GM23338 (cell line): ENCODE results near the gene CBFA2T3. TPM values are rescaled to one million over a fixed set of nuclear protein-coding genes. Genes with fewer than 3 reads are reported as not detected.

ENCODE experiments used
- ATAC-seq: fragments of 200-7000 bp; cut with Tn5 transposase; 3 replicates; pipeline ENCODE4 v1.9.1; 2020
- DNase-seq: peaks from one replicate; pipeline ENCODE4 v3.0.0-alpha.2; 2015; ENCODE audit warnings: low spot score
- H2AFZ ChIP-seq: fragments of 200-600 bp; sonication (generic); 2 replicates; pipeline ENCODE4 v1.8.0; 2016; ENCODE audit warnings: antibody characterized with exemption, mild to moderate bottlenecking, moderate library complexity
- H3F3A ChIP-seq: fragments of 200-600 bp; sonication (generic); replicated peaks from 2 replicates; pipeline ENCODE4 v1.8.0; 2017; ENCODE audit warnings: antibody characterized with exemption, mixed run types, low read depth
- H3K27ac ChIP-seq: fragments of 200-600 bp; sonication (generic); 2 replicates; pipeline ENCODE4 v1.6.1; 2016; ENCODE audit warnings: low read depth
- H3K27me3 ChIP-seq: fragments of 200-600 bp; sonication (generic); 2 replicates; pipeline ENCODE4 v1.8.0; 2016; ENCODE audit warnings: mild to moderate bottlenecking, mixed run types, moderate library complexity; ENCODE audit not compliant: insufficient read depth
- H3K36me3 ChIP-seq: fragments of 200-600 bp; sonication (generic); 2 replicates; pipeline ENCODE4 v1.8.0; 2016; ENCODE audit warnings: mild to moderate bottlenecking; ENCODE audit not compliant: insufficient read depth
- H3K4me1 ChIP-seq: fragments of 200-600 bp; sonication (generic); 2 replicates; pipeline ENCODE4 v1.8.0; 2016; ENCODE audit warnings: mild to moderate bottlenecking, moderate library complexity; ENCODE audit not compliant: insufficient read depth
- H3K4me2 ChIP-seq: fragments of 200-600 bp; sonication (generic); 2 replicates; pipeline ENCODE4 v1.7.1; 2017; ENCODE audit warnings: mixed run types
- H3K4me3 ChIP-seq: fragments of 200-600 bp; sonication (generic); 2 replicates; pipeline ENCODE4 v1.6.1; 2016; ENCODE audit warnings: mixed run types
- H3K79me2 ChIP-seq: fragments of 200-600 bp; sonication (generic); replicated peaks from 2 replicates; pipeline ENCODE4 v1.8.0; 2017; ENCODE audit warnings: mild to moderate bottlenecking; ENCODE audit not compliant: insufficient read depth
- H3K9me2 ChIP-seq: fragments of 200-600 bp; sonication (generic); 2 replicates; pipeline ENCODE4 v1.8.0; 2017; ENCODE audit not compliant: insufficient read depth
- H4K20me1 ChIP-seq: fragments of 200-600 bp; sonication (generic); replicated peaks from 2 replicates; pipeline ENCODE4 v1.8.0; 2017; ENCODE audit warnings: mild to moderate bottlenecking; ENCODE audit not compliant: insufficient read depth
- H3K27ac Mint-ChIP-seq: 2 replicates; pipeline ENCODE4 v1.8.0; 2020; ENCODE audit warnings: inconsistent platforms, mild to moderate bottlenecking, moderate library complexity, mixed read lengths
- H3K27me3 Mint-ChIP-seq: 3 replicates; pipeline ENCODE4 v1.8.0; 2022; ENCODE audit warnings: low read depth, mild to moderate bottlenecking, moderate library complexity, mixed read lengths, inconsistent platforms; ENCODE audit not compliant: insufficient read depth, poor library complexity
- H3K36me3 Mint-ChIP-seq: 3 replicates; pipeline ENCODE4 v1.8.0; 2021; ENCODE audit warnings: low read depth, mild to moderate bottlenecking, inconsistent platforms, moderate library complexity, mixed read lengths
- H3K4me1 Mint-ChIP-seq: 3 replicates; pipeline ENCODE4 v1.8.0; 2020; ENCODE audit warnings: mild to moderate bottlenecking, inconsistent platforms, mixed read lengths
- H3K4me3 Mint-ChIP-seq: 3 replicates; pipeline ENCODE4 v1.8.0; 2021; ENCODE audit warnings: moderate library complexity, mild to moderate bottlenecking, inconsistent platforms, mixed read lengths
- H3K9me3 Mint-ChIP-seq: 3 replicates; pipeline ENCODE4 v1.8.0; 2020; ENCODE audit warnings: moderate library complexity, mild to moderate bottlenecking, inconsistent platforms, mixed read lengths
- CREB1 ChIP-seq: fragments of 250-450 bp; sonication (Bioruptor Pico); IDR thresholded peaks from 2 replicates; pipeline ENCODE4 v1.5.0; 2020; ENCODE audit warnings: low read depth, mild to moderate bottlenecking, moderate library complexity
- CTCF ChIP-seq, 2 experiments: fragments of 200-600 bp in 1 of 2; sonication (generic) in 1 of 2; conservative IDR thresholded peaks; 2 replicates each; pipeline versions ENCODE4 v1.5.1 to v1.6.1; 2016 to 2017; ENCODE audit warnings: antibody characterized with exemption in 2 of 2, low read depth in 2 of 2, mild to moderate bottlenecking in 2 of 2, moderate library complexity in 1 of 2
- EZH2 ChIP-seq: fragments of 200-600 bp; sonication (generic); IDR thresholded peaks from one replicate; pipeline ENCODE4 v1.8.0; 2017; ENCODE audit warnings: antibody characterized with exemption, mild to moderate bottlenecking, low read depth; ENCODE audit not compliant: unreplicated experiment
- EZH2phosphoT487 ChIP-seq: fragments of 200-600 bp; sonication (generic); IDR thresholded peaks from one replicate; pipeline ENCODE4 v1.8.1; 2018; ENCODE audit warnings: antibody characterized with exemption; ENCODE audit not compliant: unreplicated experiment
- JUNB ChIP-seq: IDR thresholded peaks from one replicate; pipeline ENCODE4 v1.6.1; 2016; ENCODE audit warnings: antibody characterized with exemption; ENCODE audit not compliant: unreplicated experiment
- NANOG ChIP-seq: IDR thresholded peaks from 2 replicates; pipeline ENCODE4 v1.6.1; 2016; ENCODE audit warnings: antibody characterized with exemption, borderline replicate concordance
- POLR2AphosphoS5 ChIP-seq: IDR thresholded peaks from 2 replicates; pipeline ENCODE4 v1.6.1; 2016; ENCODE audit warnings: antibody characterized with exemption, low read depth
- STAT1 ChIP-seq: IDR thresholded peaks from one replicate; pipeline ENCODE4 v1.6.1; 2016; ENCODE audit warnings: antibody characterized with exemption; ENCODE audit not compliant: unreplicated experiment
- ZNF114 ChIP-seq: fragments of 250-450 bp; sonication (Bioruptor Pico); IDR thresholded peaks from 2 replicates; pipeline ENCODE4 v1.5.0; 2020; ENCODE audit warnings: mild to moderate bottlenecking, moderate library complexity
- ZNF331 ChIP-seq: fragments of 250-450 bp; sonication (Bioruptor Pico); IDR thresholded peaks from 2 replicates; pipeline ENCODE4 v1.5.0; 2020; ENCODE audit warnings: low read depth, mild to moderate bottlenecking, moderate library complexity
- ZNF462 ChIP-seq: fragments of 250-450 bp; sonication (Bioruptor Pico); IDR thresholded peaks from 2 replicates; pipeline ENCODE4 v1.5.0; 2020; ENCODE audit warnings: mild to moderate bottlenecking, moderate library complexity
- polyA plus RNA-seq: library from polyadenylated mRNA; unstranded; fragments of >200 nt; fragmentation: Nextera tagmentation; extraction: Ambion mirVana; gene quantifications from 2 replicates; pipeline ENCODE4 v1.2.1, GENCODE V29; 2016
- total RNA-seq: library from RNA; depleted of rRNA; stranded (reverse); fragments of >200 nt; shearing (Covaris generic); gene quantifications from 2 replicates; pipeline ENCODE4 v1.2.3, GENCODE V29; 2014
- TF ChIP-seq, protein P1 (sequence below): IDR thresholded peaks from one replicate; pipeline ENCODE4 v1.6.1; 2018; ENCODE audit warnings: antibody characterized with exemption; ENCODE audit not compliant: unreplicated experiment
- TF ChIP-seq, protein P2 (sequence below): IDR thresholded peaks from 2 replicates; pipeline ENCODE4 v1.6.1; 2016; ENCODE audit warnings: antibody characterized with exemption

CBFA2T3 gene
- total and polyA plus RNA-seq, 2 experiments from 2014 or later: 0.87 to 1.5 TPM

DNA sequence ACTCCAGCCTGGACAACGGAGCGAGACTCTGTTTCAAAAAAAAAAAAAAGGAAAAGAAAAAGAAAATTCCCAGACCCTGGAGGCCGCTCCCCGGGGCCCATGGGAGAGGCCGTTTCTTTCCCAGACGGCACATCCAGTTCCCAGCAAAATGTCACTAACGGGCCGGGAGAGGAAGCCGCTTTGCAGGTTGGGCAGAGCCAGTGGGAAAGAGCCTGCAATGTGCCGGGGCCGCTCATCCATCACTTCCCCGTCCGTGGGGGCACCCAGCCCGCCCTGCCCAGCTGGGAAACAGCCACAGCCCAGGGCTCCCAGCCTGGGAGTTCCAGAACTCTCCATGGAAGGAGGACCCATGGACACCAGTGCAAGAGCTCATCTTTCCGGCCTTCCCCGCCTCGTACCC lies 68.7 kb downstream of the CBFA2T3 start:
- no peak for TF ChIP-seq EZH2phosphoT487
- no peak for TF ChIP-seq ZNF462 (CRISPR knock-in tag)
- no peak for TF ChIP-seq CREB1 (CRISPR knock-in tag)
- TF ChIP-seq CTCF (conservative IDR thresholded peaks at IDR 0.05; ENCODE audit: low read depth in 2 of 2): no peak
- TF ChIP-seq ZNF114 (CRISPR knock-in tag): no peak
- no peak for TF ChIP-seq JUNB
- TF ChIP-seq, protein P1, sequence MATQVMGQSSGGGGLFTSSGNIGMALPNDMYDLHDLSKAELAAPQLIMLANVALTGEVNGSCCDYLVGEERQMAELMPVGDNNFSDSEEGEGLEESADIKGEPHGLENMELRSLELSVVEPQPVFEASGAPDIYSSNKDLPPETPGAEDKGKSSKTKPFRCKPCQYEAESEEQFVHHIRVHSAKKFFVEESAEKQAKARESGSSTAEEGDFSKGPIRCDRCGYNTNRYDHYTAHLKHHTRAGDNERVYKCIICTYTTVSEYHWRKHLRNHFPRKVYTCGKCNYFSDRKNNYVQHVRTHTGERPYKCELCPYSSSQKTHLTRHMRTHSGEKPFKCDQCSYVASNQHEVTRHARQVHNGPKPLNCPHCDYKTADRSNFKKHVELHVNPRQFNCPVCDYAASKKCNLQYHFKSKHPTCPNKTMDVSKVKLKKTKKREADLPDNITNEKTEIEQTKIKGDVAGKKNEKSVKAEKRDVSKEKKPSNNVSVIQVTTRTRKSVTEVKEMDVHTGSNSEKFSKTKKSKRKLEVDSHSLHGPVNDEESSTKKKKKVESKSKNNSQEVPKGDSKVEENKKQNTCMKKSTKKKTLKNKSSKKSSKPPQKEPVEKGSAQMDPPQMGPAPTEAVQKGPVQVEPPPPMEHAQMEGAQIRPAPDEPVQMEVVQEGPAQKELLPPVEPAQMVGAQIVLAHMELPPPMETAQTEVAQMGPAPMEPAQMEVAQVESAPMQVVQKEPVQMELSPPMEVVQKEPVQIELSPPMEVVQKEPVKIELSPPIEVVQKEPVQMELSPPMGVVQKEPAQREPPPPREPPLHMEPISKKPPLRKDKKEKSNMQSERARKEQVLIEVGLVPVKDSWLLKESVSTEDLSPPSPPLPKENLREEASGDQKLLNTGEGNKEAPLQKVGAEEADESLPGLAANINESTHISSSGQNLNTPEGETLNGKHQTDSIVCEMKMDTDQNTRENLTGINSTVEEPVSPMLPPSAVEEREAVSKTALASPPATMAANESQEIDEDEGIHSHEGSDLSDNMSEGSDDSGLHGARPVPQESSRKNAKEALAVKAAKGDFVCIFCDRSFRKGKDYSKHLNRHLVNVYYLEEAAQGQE: no peak
- no peak for TF ChIP-seq ZNF331 (CRISPR knock-in tag)
- no peak for TF ChIP-seq POLR2AphosphoS5
- no peak for TF ChIP-seq EZH2
- TF ChIP-seq STAT1: no peak
- TF ChIP-seq, protein P2, sequence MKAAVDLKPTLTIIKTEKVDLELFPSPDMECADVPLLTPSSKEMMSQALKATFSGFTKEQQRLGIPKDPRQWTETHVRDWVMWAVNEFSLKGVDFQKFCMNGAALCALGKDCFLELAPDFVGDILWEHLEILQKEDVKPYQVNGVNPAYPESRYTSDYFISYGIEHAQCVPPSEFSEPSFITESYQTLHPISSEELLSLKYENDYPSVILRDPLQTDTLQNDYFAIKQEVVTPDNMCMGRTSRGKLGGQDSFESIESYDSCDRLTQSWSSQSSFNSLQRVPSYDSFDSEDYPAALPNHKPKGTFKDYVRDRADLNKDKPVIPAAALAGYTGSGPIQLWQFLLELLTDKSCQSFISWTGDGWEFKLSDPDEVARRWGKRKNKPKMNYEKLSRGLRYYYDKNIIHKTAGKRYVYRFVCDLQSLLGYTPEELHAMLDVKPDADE: no peak
- no peak for TF ChIP-seq NANOG
- no peaks in the 10 kb centered on the region for H3K79me2 ChIP-seq
- H3K9me2 ChIP-seq: no peaks in the 10 kb centered on the region
- Mint-ChIP-seq H3K27ac (no peak overlapping the region), H3K4me3 (no peak overlapping the region), H3K9me3 (no peaks in the 10 kb centered on the region), H3K4me1 (peaks cover 5% of the 10 kb centered on the region; the same call in 2 of the 3 replicates), H3K27me3 (peaks cover 8% of the 10 kb centered on the region), H3K36me3 (no peaks in the 10 kb centered on the region; the same call in 2 of the 3 replicates)
- no peak overlapping the region for H3K27ac ChIP-seq
- no peak overlapping the region for H3K4me2 ChIP-seq
- H3K36me3 ChIP-seq: no peaks in the 10 kb centered on the region
- H4K20me1 ChIP-seq: no peaks in the 10 kb centered on the region
- no peaks in the 10 kb centered on the region for H3K4me1 ChIP-seq
- DNase-seq (no peak), ATAC-seq (no peak)
- no peak overlapping the region for H3K4me3 ChIP-seq
- H2AFZ ChIP-seq: no peak overlapping the region
- no peaks in the 10 kb centered on the region for H3F3A ChIP-seq
- H3K27me3 ChIP-seq: no peaks in the 10 kb centered on the region
